ENCODE data around the gene UPF1. TPM values are rescaled to one million over a fixed set of nuclear protein-coding genes. Genes with fewer than 3 reads are reported as not detected.
A peak's percentile ranks its signal among the peaks of the same experiment; 100 is the strongest.

Gene UPF1
- total RNA-seq, 1 donor from 2014 or later: 69.8 TPM

DNA sequence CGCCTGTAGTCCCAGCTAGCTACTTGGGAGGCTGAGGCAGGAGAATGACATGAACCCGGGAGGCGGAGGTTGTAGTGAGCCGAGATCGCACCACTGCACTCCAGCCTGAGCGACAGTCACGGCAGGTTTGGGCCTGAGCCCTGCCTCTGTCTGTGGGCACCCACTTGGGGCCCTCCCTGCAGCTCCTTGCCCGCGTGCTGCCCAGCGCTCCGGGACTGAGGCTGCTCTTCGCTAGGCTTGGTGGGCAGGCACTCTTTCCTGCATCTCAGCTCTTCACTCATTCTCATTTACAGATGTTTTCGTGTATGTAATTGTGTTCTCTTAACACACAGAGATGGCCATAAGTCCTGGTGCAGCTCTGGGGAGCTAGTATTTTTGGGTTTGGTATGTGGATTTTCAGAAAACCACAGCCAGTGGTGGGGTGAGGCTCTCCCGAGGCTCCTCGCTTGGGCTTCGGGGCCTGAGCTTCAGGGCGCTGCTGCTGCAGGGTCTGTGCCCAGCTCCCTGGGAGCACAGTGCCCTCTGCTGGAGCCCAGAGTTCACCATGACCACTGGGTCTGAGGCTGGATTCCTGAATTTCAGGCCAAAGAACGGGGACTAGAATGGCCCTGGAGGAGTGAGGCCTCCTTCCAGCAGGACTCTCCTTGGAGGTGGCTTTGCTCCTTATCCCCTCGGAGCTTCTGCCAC lies 15.2 kb downstream of the UPF1 start:
- no peak overlapping the region for H3K27ac ChIP-seq
- no peaks in the 10 kb centered on the region for H3K36me3 ChIP-seq
- H3K9me3 ChIP-seq (ENCODE audit: low read depth): no peaks in the 10 kb centered on the region
- peaks cover 96% of the 10 kb centered on the region for H4K20me1 ChIP-seq (ENCODE audit: low read depth)
- H2AFZ ChIP-seq (replicated peaks): no peak overlapping the region
- peaks cover 11% of the 10 kb centered on the region for H3F3A ChIP-seq (ENCODE audit: low read depth)
- no peak for TF ChIP-seq EZH2phosphoT487 (IDR thresholded peaks at IDR 0.05)
- peak; percentile 93 for TF ChIP-seq CTCF (IDR thresholded peaks at IDR 0.05)
- no peaks in the 10 kb centered on the region for H3K9me3 Mint-ChIP-seq
- peaks cover 14% of the 10 kb centered on the region for H3K36me3 Mint-ChIP-seq
- no peaks in the 10 kb centered on the region for H3K27me3 Mint-ChIP-seq (ENCODE audit: insufficient read depth, low read depth)
- peaks cover 21% of the 10 kb centered on the region for H3K4me1 Mint-ChIP-seq
- H3K79me2 ChIP-seq (ENCODE audit: low read depth): peaks cover 48% of the 10 kb centered on the region
- no peak overlapping the region for H3K4me2 ChIP-seq
- DNase-seq (ENCODE audit: low spot score): peak; percentile 91
- H3K27ac Mint-ChIP-seq: peak overlapping the region; percentile 27
- H3K9ac ChIP-seq: no peak overlapping the region
- no peak overlapping the region for H3K4me3 Mint-ChIP-seq
- no peaks in the 10 kb centered on the region for H3K27me3 ChIP-seq
- no peaks in the 10 kb centered on the region for H3K4me1 ChIP-seq
- no peak overlapping the region for H3K4me3 ChIP-seq

- Histone ChIP-seq H3K4me2 (no peak overlapping the region), H3K79me2 (ENCODE audit: low read depth) (peaks cover 40% of the 10 kb centered on the region)
- no peak overlapping the region for H3K4me3 Mint-ChIP-seq
These were observed 16.0 kb downstream of the UPF1 start for GRCh38 chr19:18847549-18848463.

GRCh38 chr19:18848878-18849661 lies 17.3 kb downstream of the UPF1 start:
- no peak for DNase-seq (ENCODE audit: low spot score)
- Histone ChIP-seq H3K4me1 (no peaks in the 10 kb centered on the region), H3F3A (ENCODE audit: low read depth) (peaks cover 11% of the 10 kb centered on the region), H4K20me1 (ENCODE audit: low read depth) (peaks cover 79% of the 10 kb centered on the region), H3K4me2 (no peak overlapping the region), H2AFZ (replicated peaks) (no peak overlapping the region), H3K79me2 (ENCODE audit: low read depth) (peaks cover 27% of the 10 kb centered on the region), H3K4me3 (no peak overlapping the region), H3K36me3 (no peaks in the 10 kb centered on the region), H3K9ac (peak overlapping the region; percentile 34), H3K9me3 (ENCODE audit: low read depth) (no peaks in the 10 kb centered on the region), H3K27me3 (no peaks in the 10 kb centered on the region), H3K27ac (no peak overlapping the region)
- TF ChIP-seq EZH2 (IDR thresholded peaks at IDR 0.05) (no peak), CTCF (IDR thresholded peaks at IDR 0.05) (no peak), EZH2phosphoT487 (IDR thresholded peaks at IDR 0.05) (no peak)
- Mint-ChIP-seq H3K4me3 (no peak overlapping the region), H3K4me1 (peaks cover 11% of the 10 kb centered on the region), H3K27ac (no peak overlapping the region), H3K9me3 (no peaks in the 10 kb centered on the region), H3K27me3 (ENCODE audit: insufficient read depth, low read depth) (no peaks in the 10 kb centered on the region), H3K36me3 (peaks cover 17% of the 10 kb centered on the region)

More at GRCh38 chr19:18847549-18848463, 16.0 kb downstream of the UPF1 start:
- H2AFZ ChIP-seq (replicated peaks): no peak overlapping the region
- Mint-ChIP-seq H3K9me3 (no peaks in the 10 kb centered on the region), H3K36me3 (peaks cover 14% of the 10 kb centered on the region), H3K4me1 (peaks cover 18% of the 10 kb centered on the region), H3K27ac (no peak overlapping the region), H3K27me3 (ENCODE audit: insufficient read depth, low read depth) (no peaks in the 10 kb centered on the region)
- no peak overlapping the region for H3K4me3 ChIP-seq
- TF ChIP-seq CTCF (IDR thresholded peaks at IDR 0.05) (no peak), EZH2phosphoT487 (IDR thresholded peaks at IDR 0.05) (no peak), EZH2 (IDR thresholded peaks at IDR 0.05) (no peak)
- peaks cover 92% of the 10 kb centered on the region for H4K20me1 ChIP-seq (ENCODE audit: low read depth)
- no peaks in the 10 kb centered on the region for H3K4me1 ChIP-seq
- no peak overlapping the region for H3K9ac ChIP-seq
- H3F3A ChIP-seq (ENCODE audit: low read depth): peaks cover 11% of the 10 kb centered on the region
- no peaks in the 10 kb centered on the region for H3K9me3 ChIP-seq (ENCODE audit: low read depth)
- no peak overlapping the region for H3K27ac ChIP-seq
- DNase-seq (ENCODE audit: low spot score): no peak
- H3K36me3 ChIP-seq: no peaks in the 10 kb centered on the region
- H3K27me3 ChIP-seq: no peaks in the 10 kb centered on the region
